Gastrocnemius medialis (tissue), 4 donors: Measurements from ENCODE around the gene TBCA.

Experiments
- CTCF ChIP-seq, 5 experiments: fragments of 450-650 bp in 3 of 5; fragments of 200-600 bp in 2 of 5; sonication (generic) in 2 of 5; IDR thresholded peaks in 4 of 5; conservative IDR thresholded peaks in 1 of 5; 1 replicate in 4 of 5; 2 replicates in 1 of 5; pipeline ENCODE4 v1.5.1; 2016 to 2019; ENCODE audit warnings: antibody characterized with exemption in 5 of 5, mild to moderate bottlenecking in 3 of 5, moderate library complexity in 3 of 5
- POLR2A ChIP-seq, 2 donors: fragments of 450-650 bp; IDR thresholded peaks; one replicate each; pipeline ENCODE4 v1.6.1; 2017; ENCODE audit warnings: antibody characterized with exemption in 2 of 2, mild to moderate bottlenecking in 2 of 2, moderate library complexity in 2 of 2

GRCh38 chr5:77670526-77670925 lies 105.6 kb downstream of the TBCA start:
- TF ChIP-seq CTCF (IDR thresholded peaks at IDR 0.05 in 4 of 5, conservative IDR thresholded peaks at IDR 0.05 in 1 of 5) (no peak), POLR2A (IDR thresholded peaks at IDR 0.05) (no peak)
